22Rv1 (cell line): ENCODE data around the gene TUT4.

Experiments
- H3K27ac ChIP-seq: fragments of 450-650 bp; 2 replicates; pipeline ENCODE4 v1.5.1; 2017
- CTCF ChIP-seq: fragments of 450-650 bp; IDR thresholded peaks from 2 replicates; pipeline ENCODE4 v1.5.1; 2017; ENCODE audit warnings: mild to moderate bottlenecking
- ZFX ChIP-seq: fragments of 450-650 bp; IDR thresholded peaks from 2 replicates; pipeline ENCODE4 v1.6.1; 2017; ENCODE audit warnings: antibody characterized with exemption, borderline replicate concordance

Gene TUT4

GRCh38 chr1:52413410-52413989 is 139.4 kb downstream of the TUT4 start:
- no peak overlapping the region for H3K27ac ChIP-seq
- TF ChIP-seq ZFX (no peak), CTCF (no peak)

- peak overlapping the region; percentile 86 for H3K27ac ChIP-seq
- no peak for TF ChIP-seq ZFX
- peak; percentile 23 for TF ChIP-seq CTCF
These were observed 147.9 kb downstream of the TUT4 start for GRCh38 chr1:52404975-52405338.

GRCh38 chr1:52404116-52404974 is 148.5 kb downstream of the TUT4 start, which contains the start of the genes ORC1 and PRPF38A:
TSS of gene ORC1 (minus strand) at chr1:52404423. CDS start at chr1:52402223, 2,200 bp downstream.
TSS of gene PRPF38A (plus strand) at chr1:52404602. CDS start at chr1:52404750, 148 bp downstream.
- TF ChIP-seq ZFX (no peak), CTCF (peak; percentile 57)
- H3K27ac ChIP-seq: peak within 1 kb of the TSS; percentile 86

GRCh38 chr1:52403566-52404115 is 149.3 kb downstream of the TUT4 start:
- TF ChIP-seq ZFX: no peak
- no peak for TF ChIP-seq CTCF
- H3K27ac ChIP-seq: peak overlapping the region; percentile 86

- TF ChIP-seq CTCF (no peak), ZFX (no peak)
- H3K27ac ChIP-seq: peak overlapping the region; percentile 86
These were observed 150.0 kb downstream of the TUT4 start for GRCh38 chr1:52402860-52403240.

GRCh38 chr1:52400131-52400530 is 152.8 kb downstream of the TUT4 start:
- H3K27ac ChIP-seq: no peak overlapping the region
- TF ChIP-seq CTCF: no peak
- TF ChIP-seq ZFX: no peak

GRCh38 chr1:52399629-52400028 is 153.3 kb downstream of the TUT4 start:
- no peak overlapping the region for H3K27ac ChIP-seq
- TF ChIP-seq ZFX: no peak
